GM18861 (cell line): ENCODE results near the gene CACNG5.

Experiments used
- ATAC-seq: cut with Tn5 transposase; IDR thresholded peaks from one replicate; pipeline ENCODE4 v1.9.1; 2021; ENCODE audit not compliant: unreplicated experiment

The CACNG5 gene, protein sequence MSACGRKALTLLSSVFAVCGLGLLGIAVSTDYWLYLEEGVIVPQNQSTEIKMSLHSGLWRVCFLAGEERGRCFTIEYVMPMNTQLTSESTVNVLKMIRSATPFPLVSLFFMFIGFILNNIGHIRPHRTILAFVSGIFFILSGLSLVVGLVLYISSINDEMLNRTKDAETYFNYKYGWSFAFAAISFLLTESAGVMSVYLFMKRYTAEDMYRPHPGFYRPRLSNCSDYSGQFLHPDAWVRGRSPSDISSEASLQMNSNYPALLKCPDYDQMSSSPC

GRCh38 chr17:66834919-66835454 lies at the start of gene CACNG5:
Gene CACNG5 (plus strand): TSS chr17:66835117. CDS start chr17:66877333, 42,216 bp downstream.
- no peak for ATAC-seq

DNA sequence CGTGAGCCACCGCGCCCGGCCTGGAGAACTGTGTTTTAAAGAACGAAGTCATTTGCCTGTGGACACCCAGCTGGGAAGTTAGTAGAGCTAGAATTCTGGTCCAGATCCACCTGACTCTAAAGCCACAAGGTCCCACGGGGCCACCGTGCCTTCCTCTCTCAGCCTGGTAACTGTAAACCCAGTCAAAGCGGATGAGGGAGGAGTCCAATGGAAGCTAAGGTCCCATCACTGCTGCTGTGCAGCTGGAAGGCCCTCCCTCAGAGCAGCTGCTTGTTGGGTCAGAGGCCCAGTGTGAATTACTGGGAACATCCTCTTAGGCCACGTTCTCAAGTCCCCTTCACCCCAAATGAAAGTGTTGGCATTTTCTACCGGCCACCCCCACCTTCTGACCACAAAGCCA lies 48.8 kb upstream of the CACNG5 start:
- no peak for ATAC-seq

- no peak for ATAC-seq
These were observed 47.0 kb upstream of the CACNG5 start for GRCh38 chr17:66787914-66788313.

- ATAC-seq = no peak
These were observed 45.8 kb upstream of the CACNG5 start for GRCh38 chr17:66789093-66789492.

- ATAC-seq = no peak
These were observed 44.9 kb upstream of the CACNG5 start for GRCh38 chr17:66789961-66790437.

DNA sequence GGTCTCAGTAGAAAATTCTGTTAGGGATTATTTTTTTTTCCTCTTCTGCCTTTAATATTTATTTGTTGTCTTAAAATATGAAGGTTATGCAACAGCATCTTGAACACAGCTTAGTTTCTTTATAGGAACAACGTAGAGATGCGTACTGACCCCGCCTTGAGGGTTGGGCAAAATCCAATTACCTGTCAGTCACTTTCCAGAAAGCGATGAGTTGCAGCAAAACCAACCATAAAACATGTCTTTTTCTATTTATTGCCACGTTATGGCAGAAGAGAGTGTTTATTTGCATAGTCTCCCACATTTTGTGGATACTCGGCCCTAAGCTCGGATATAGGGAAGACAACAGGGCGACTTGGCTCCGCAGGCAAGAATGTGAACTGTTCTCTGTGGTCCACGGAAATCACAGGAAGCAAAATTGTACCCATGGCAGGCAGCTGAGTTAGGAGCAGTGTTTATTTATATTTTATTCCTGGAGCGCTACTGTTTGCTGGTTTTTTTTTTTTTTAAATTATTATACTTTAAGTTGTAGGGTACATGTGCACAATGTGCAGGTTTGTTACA lies 44.3 kb upstream of the CACNG5 start:
- ATAC-seq = no peak

GRCh38 chr17:66791347-66791746 lies 43.6 kb upstream of the CACNG5 start:
- no peak for ATAC-seq

DNA sequence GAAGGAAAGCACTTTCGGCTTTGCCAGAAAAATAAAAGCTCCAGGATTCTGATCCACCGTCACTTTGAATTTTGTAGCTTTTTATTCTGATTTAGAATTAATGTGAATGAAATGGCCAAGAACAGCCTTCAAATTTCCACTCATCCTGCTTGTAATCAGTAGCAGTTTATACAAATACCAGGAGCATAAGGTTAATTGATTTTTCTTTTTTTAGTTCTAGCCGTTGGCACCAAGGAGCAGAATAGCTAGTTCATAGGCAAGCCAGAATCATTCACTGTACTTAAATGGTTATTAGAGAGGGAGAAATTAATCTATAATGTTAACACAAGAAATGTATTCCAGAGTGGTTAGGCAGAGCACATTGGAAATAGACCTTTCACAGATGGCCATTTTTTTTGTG lies 41.1 kb upstream of the CACNG5 start:
- no peak for ATAC-seq

DNA sequence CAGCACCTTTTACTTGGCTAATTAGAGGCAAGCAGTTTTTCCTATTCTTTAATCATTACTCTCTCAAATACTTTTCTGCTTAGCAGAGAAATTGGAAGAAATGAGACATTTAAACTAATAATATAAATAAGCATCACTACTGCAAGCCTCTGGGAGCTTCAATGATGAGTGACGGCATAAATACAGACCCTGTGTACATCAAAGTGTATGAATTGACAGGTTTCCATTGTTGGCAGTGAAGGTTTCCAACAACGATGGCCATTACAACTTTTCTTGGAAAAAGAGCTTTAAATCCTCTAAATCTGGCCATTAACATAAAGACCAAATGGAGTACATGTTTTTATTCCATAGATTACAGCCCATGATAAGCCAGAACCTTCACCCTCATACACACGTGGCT lies 39.4 kb upstream of the CACNG5 start:
- ATAC-seq = no peak

DNA sequence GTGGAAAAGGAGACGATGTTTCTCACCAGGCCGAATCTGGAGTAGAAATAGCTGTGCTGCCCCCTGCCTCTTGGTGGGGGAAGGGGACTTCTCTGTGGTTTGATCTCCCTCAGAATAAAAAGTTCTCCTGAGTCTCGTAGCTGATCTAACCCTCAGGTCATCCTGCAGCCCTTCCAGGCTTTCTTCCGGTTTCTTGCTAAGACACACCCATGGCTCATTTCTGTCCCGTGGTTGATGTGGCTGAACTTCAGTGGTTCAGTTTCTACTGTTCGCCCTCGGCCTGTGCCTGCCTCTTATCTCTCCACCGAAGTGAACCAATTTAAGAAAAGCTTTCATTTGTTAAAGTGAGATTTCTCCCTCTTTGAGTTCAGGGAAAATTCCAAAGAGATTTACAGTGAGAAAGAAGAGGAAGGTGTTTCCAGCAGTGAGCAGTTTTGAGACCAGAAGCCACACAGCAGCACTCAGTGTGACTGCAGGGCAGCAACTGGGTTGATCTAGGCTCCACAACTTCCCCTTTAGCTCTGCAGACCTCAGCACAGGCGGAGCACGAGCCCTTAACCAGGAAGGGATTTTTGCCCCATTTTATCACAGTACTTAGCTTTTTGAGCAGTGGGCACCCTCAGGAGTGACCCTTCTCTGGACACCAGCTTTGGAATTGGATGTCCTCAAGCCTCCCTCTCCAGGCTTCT lies 34.9 kb upstream of the CACNG5 start:
- no peak for ATAC-seq

DNA sequence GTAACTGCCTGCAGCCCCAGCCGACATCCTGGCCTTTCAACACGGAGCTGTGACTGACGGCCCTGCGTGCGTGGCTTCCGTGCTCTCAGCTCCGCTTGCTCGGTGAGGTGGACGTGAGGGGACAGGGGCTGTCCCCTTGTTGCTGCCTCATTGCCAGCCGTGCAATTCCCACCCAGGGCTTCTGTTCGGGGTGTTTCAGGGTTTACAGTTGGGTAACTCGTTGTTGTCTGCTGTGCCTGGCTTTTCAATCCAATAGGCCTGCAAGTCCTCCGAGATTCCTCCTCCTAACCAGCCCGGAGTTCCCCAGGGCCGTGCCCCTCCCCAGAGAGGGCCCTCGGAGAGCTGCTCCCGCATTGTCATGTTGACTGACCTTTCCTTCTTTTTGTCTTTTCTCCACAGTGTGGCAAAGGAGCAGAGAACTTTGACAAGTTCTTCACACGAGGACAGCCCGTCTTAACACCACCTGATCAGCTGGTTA lies 31.4 kb upstream of the CACNG5 start:
- no peak for ATAC-seq

- no peak for ATAC-seq
These were observed 29.4 kb upstream of the CACNG5 start for GRCh38 chr17:66805567-66805966.

- ATAC-seq = no peak
These were observed 27.7 kb upstream of the CACNG5 start for GRCh38 chr17:66807182-66807581.

- ATAC-seq = no peak
These were observed 25.5 kb upstream of the CACNG5 start for GRCh38 chr17:66809408-66809807.

- no peak for ATAC-seq
These were observed 23.8 kb upstream of the CACNG5 start for GRCh38 chr17:66810951-66811682.

DNA sequence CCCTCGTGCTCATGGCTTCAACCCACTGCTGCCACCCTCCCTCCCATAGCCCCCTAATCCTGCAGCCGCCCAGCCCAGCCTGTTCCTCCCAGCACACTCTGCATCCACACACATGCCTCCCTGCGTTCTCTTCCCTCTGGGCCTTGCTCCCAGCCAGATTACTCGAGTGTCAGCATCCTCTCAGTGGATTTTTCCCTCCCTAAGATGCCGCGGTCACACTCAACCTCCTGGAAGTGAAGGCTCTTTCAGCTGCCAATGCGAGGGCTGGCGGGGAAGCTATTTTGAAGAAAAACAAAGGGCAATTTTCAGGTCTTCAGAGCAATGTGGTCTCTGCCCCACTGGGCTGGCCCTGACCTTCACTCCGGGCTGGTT lies 23.2 kb upstream of the CACNG5 start:
- no peak for ATAC-seq

- ATAC-seq = no peak
These were observed 22.3 kb upstream of the CACNG5 start for GRCh38 chr17:66812571-66812970.

DNA sequence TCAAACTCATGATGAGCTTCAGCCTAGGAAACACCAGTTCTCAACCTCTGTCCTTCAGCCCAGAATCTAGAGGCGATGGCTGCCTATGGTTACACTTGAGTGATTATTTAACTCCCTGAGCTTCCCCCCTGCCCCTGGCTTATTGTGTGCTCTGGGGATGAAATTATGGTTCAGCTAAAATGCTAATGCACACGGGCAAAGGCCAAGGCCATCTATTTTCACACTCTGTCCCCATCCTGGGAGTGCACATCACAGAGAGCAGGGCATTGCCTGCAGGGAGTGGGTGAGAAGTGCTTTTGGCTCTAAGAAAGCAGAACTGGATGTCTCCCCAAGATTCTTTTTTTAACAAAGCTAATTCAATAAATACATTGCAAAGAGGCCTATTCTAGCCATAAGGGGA lies 21.6 kb upstream of the CACNG5 start:
- ATAC-seq = no peak

GRCh38 chr17:66814026-66814425 lies 20.9 kb upstream of the CACNG5 start:
- ATAC-seq = no peak

GRCh38 chr17:66814570-66814969 lies 20.3 kb upstream of the CACNG5 start:
- no peak for ATAC-seq

DNA sequence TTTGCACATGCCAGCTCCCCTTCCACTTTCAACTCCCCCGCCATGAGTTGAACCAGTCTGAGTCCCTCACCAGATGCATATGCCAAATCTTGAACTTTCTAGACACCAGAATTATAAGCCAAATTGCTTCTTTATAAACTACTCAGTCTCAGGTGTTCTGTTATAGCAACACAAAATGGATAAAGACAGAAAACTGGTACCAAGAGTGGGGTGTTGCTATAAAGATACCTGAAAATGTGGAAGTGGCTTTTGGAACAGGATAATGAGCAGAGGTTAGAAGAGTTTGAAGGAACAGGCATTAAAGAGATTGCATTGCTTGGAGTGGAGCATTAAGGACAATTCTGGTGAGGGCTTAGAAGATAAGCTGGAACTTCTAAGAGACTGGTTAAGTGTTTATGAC lies 17.2 kb upstream of the CACNG5 start:
- ATAC-seq = no peak
